Measurements from ENCODE around the gene GALNT14.

GRCh38 chr2:31151501-31151900 lies 13.3 kb upstream of the GALNT14 start:
- TF ChIP-seq TAF1 (IDR thresholded peaks at IDR 0.05; ENCODE audit: low read depth, low read length) (no peak), POLR2A (IDR thresholded peaks at IDR 0.05; ENCODE audit: low read depth, low read length) (no peak), POLR2AphosphoS5 (IDR thresholded peaks at IDR 0.05; ENCODE audit: low read depth, low read length) (no peak), PAX5 (IDR thresholded peaks at IDR 0.05; ENCODE audit: insufficient read depth, low read length, severe bottlenecking) (no peak), POU2F2 (IDR thresholded peaks at IDR 0.05; ENCODE audit: low read depth, low read length) (no peak), SPI1 (IDR thresholded peaks at IDR 0.05; ENCODE audit: low read depth, low read length) (no peak)

Data from GM12891 (cell line).